ENCODE measurements around the gene RAPGEF6.

DNA sequence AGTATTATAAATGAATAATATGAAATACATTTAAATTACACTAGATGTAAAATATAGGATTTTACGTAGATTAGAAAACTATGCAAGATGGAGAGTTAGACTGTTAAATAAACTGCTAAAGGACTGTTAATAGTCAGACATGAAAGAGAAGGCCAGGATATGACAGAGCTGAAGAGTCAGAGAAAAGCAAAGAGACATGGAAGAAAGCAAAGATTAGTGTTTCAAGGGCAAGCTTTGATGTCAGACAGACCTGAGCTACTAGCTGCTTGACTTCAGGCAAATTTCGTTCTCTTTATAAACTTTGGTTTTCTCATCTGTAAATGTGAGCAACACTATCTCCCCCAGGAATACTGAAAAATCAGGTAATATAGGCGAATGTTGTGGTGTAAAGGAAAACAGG is 161.3 kb downstream of the RAPGEF6 start:
- no peak for TF ChIP-seq EZH2 (IDR thresholded peaks at IDR 0.05; ENCODE audit: borderline replicate concordance, low read depth, low read length, severe bottlenecking)
- TF ChIP-seq, protein P1, sequence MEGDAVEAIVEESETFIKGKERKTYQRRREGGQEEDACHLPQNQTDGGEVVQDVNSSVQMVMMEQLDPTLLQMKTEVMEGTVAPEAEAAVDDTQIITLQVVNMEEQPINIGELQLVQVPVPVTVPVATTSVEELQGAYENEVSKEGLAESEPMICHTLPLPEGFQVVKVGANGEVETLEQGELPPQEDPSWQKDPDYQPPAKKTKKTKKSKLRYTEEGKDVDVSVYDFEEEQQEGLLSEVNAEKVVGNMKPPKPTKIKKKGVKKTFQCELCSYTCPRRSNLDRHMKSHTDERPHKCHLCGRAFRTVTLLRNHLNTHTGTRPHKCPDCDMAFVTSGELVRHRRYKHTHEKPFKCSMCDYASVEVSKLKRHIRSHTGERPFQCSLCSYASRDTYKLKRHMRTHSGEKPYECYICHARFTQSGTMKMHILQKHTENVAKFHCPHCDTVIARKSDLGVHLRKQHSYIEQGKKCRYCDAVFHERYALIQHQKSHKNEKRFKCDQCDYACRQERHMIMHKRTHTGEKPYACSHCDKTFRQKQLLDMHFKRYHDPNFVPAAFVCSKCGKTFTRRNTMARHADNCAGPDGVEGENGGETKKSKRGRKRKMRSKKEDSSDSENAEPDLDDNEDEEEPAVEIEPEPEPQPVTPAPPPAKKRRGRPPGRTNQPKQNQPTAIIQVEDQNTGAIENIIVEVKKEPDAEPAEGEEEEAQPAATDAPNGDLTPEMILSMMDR (IDR thresholded peaks at IDR 0.05; ENCODE audit: borderline replicate concordance, extremely low read depth, low read length, poor library complexity, severe bottlenecking), result no peak

All from DND-41 (cell line).